IMR-90 (cell line): ENCODE measurements around the gene AKAP6. TPM values are rescaled to one million over a fixed set of nuclear protein-coding genes. Genes with fewer than 3 reads are reported as not detected.

Experiments used
- ATAC-seq: fragments of 200-7000 bp; cut with Tn5 transposase; 2 replicates; pipeline ENCODE4 v1.9.1; 2020; ENCODE audit warnings: low read depth, mild to moderate bottlenecking, moderate library complexity
- BruUV-seq: library from RNA; stranded (reverse); fragments of 400-500 nt; replicated peaks from 2 replicates; lab custom pipeline; 2021; lab: Mats Ljungman, UMichigan
- CTCF ChIA-PET: fragments of 300-600 bp; formaldehyde crosslinking; extraction: SDS; loops from one replicate; lab custom pipeline; 2021; ENCODE audit warnings: antibody characterized with exemption; lab: Yijun Ruan, JAX
- POLR2A ChIA-PET: fragments of 300-600 bp; sonication (Branson Sonifier 250); formaldehyde crosslinking; loops from one replicate; lab custom pipeline; 2022; ENCODE audit warnings: antibody characterized with exemption; ENCODE audit not compliant: unreplicated experiment; lab: Charles Lee
- DNase-seq: peaks from one replicate; pipeline ENCODE4 v3.0.0; 2013
- H2AFZ ChIP-seq: replicated peaks from 2 replicates; pipeline ENCODE3; 2013; ENCODE audit warnings: low read length, mild to moderate bottlenecking; ENCODE audit not compliant: poor library complexity
- H2AK5ac ChIP-seq: 2 replicates; pipeline ENCODE4 v1.6.1; 2013; ENCODE audit warnings: low read depth, low read length, inconsistent platforms
- H2AK9ac ChIP-seq: replicated peaks from 2 replicates; pipeline ENCODE3; 2013; ENCODE audit warnings: mild to moderate bottlenecking, low read depth, low read length, moderate library complexity; ENCODE audit not compliant: poor library complexity
- H2BK120ac ChIP-seq: 2 replicates; pipeline ENCODE4 v1.6.1; 2013; ENCODE audit warnings: low read depth, low read length, inconsistent platforms
- H2BK15ac ChIP-seq: 3 replicates; pipeline ENCODE4 v1.6.1; 2013; ENCODE audit warnings: low read depth, low read length, inconsistent platforms
- H2BK20ac ChIP-seq: 2 replicates; pipeline ENCODE4 v1.6.1; 2013; ENCODE audit warnings: low read depth, mild to moderate bottlenecking, inconsistent platforms, low read length, moderate library complexity
- H2BK5ac ChIP-seq: 2 replicates; pipeline ENCODE4 v1.6.1; 2013; ENCODE audit warnings: mild to moderate bottlenecking, low read depth, low read length, inconsistent platforms; ENCODE audit not compliant: poor library complexity, severe bottlenecking
- H3K14ac ChIP-seq: replicated peaks from 2 replicates; pipeline ENCODE4 v1.6.1; 2013; ENCODE audit warnings: low read depth, low read length, inconsistent platforms
- H3K18ac ChIP-seq: 2 replicates; pipeline ENCODE4 v1.6.1; 2013; ENCODE audit warnings: low read depth, low read length, control low read depth
- H3K23ac ChIP-seq: 2 replicates; pipeline ENCODE4 v1.6.1; 2013; ENCODE audit warnings: low read depth, low read length, inconsistent platforms
- H3K27ac ChIP-seq: 2 replicates; pipeline ENCODE4 v1.5.1; 2013; ENCODE audit warnings: mild to moderate bottlenecking, control low read depth, low read length; ENCODE audit not compliant: insufficient read depth
- H3K27me3 ChIP-seq: 2 replicates; pipeline ENCODE4 v1.6.1; 2013; ENCODE audit warnings: low read length; ENCODE audit not compliant: control insufficient read depth, insufficient read depth
- H3K36me3 ChIP-seq: 2 replicates; pipeline ENCODE4 v1.6.1; 2013; ENCODE audit warnings: low read length, mixed read lengths; ENCODE audit not compliant: control insufficient read depth, insufficient read depth
- H3K4ac ChIP-seq: 2 replicates; pipeline ENCODE4 v1.6.1; 2013; ENCODE audit warnings: low read depth, low read length, inconsistent platforms
- H3K4me1 ChIP-seq: 2 replicates; pipeline ENCODE4 v1.6.1; 2013; ENCODE audit warnings: low read length, mixed read lengths; ENCODE audit not compliant: control insufficient read depth, insufficient read depth
- H3K4me2 ChIP-seq: 2 replicates; pipeline ENCODE4 v1.6.1; 2013; ENCODE audit warnings: low read depth, mild to moderate bottlenecking, control low read depth, low read length, moderate library complexity
- H3K4me3 ChIP-seq: 2 replicates; pipeline ENCODE4 v1.5.1; 2013; ENCODE audit warnings: low read depth, mild to moderate bottlenecking, control low read depth, low read length, moderate library complexity; ENCODE audit not compliant: insufficient read depth
- H3K56ac ChIP-seq: 2 replicates; pipeline ENCODE4 v1.6.1; 2013; ENCODE audit warnings: low read length, inconsistent platforms; ENCODE audit not compliant: insufficient read depth; ENCODE audit errors: extremely low read depth
- H3K79me1 ChIP-seq, 2 experiments: 2 replicates each; pipeline ENCODE4 v1.6.1; 2013; ENCODE audit warnings: low read length in 2 of 2, inconsistent platforms in 1 of 2, low read depth in 1 of 2
- H3K9ac ChIP-seq: 2 replicates; pipeline ENCODE4 v1.6.1; 2013; ENCODE audit warnings: low read depth, low read length, control low read depth
- H3K9me1 ChIP-seq: 2 replicates; pipeline ENCODE4 v1.6.1; 2013; ENCODE audit warnings: low read length, inconsistent platforms; ENCODE audit not compliant: insufficient read depth
- H3K9me3 ChIP-seq: 2 replicates; pipeline ENCODE4 v1.6.1; 2013; ENCODE audit warnings: low read length; ENCODE audit not compliant: control insufficient read depth, insufficient read depth
- H4K20me1 ChIP-seq: 2 replicates; pipeline ENCODE4 v1.6.1; 2013; ENCODE audit warnings: low read length, inconsistent platforms; ENCODE audit not compliant: insufficient read depth
- H4K5ac ChIP-seq: 2 replicates; pipeline ENCODE4 v1.6.1; 2013; ENCODE audit warnings: mild to moderate bottlenecking, low read depth, low read length, control low read depth
- H4K8ac ChIP-seq, 2 experiments: 2 replicates each; pipeline ENCODE4 v1.6.1; 2013; ENCODE audit warnings: low read depth in 2 of 2, low read length in 2 of 2, control low read depth in 1 of 2, inconsistent platforms in 1 of 2
- H4K91ac ChIP-seq: 2 replicates; pipeline ENCODE4 v1.6.1; 2013; ENCODE audit warnings: low read depth, low read length, inconsistent platforms; ENCODE audit not compliant: insufficient read depth
- BHLHE40 ChIP-seq: fragments of 150-350 bp; IDR thresholded peaks from 2 replicates; pipeline ENCODE4 v1.6.1; 2016; ENCODE audit warnings: mild to moderate bottlenecking, low read depth, low read length
- CEBPB ChIP-seq: IDR thresholded peaks from 2 replicates; pipeline ENCODE4 v1.6.1; 2012; ENCODE audit warnings: low read depth, low read length, improper control_type of control experiment
- CHD1 ChIP-seq: IDR thresholded peaks from 2 replicates; pipeline ENCODE4 v1.6.1; 2012; ENCODE audit warnings: low read depth, low read length, improper control_type of control experiment
- CTCF ChIP-seq: conservative IDR thresholded peaks from 2 replicates; pipeline ENCODE4 v1.5.1; 2012; ENCODE audit warnings: mild to moderate bottlenecking, low read depth, low read length, improper control_type of control experiment
- MAZ ChIP-seq: IDR thresholded peaks from 2 replicates; pipeline ENCODE4 v1.6.1; 2012; ENCODE audit warnings: low read depth, mild to moderate bottlenecking, low read length, improper control_type of control experiment, moderate library complexity, borderline replicate concordance
- MXI1 ChIP-seq: IDR thresholded peaks from 2 replicates; pipeline ENCODE4 v1.6.1; 2012; ENCODE audit warnings: low read depth, mild to moderate bottlenecking, low read length, moderate library complexity, borderline replicate concordance
- NFE2L2 ChIP-seq: fragments of 150-350 bp; IDR thresholded peaks from 2 replicates; pipeline ENCODE4 v1.6.1; 2016; ENCODE audit warnings: low read depth, mild to moderate bottlenecking, low read length
- POLR2A ChIP-seq: IDR thresholded peaks from 2 replicates; pipeline ENCODE4 v1.6.1; 2012; ENCODE audit warnings: mild to moderate bottlenecking, low read depth, low read length
- RCOR1 ChIP-seq: IDR thresholded peaks from 2 replicates; pipeline ENCODE4 v1.6.1; 2012; ENCODE audit warnings: mild to moderate bottlenecking, low read length, improper control_type of control experiment; ENCODE audit not compliant: insufficient replicate concordance
- SMC3 ChIP-seq: fragments of 150-350 bp; IDR thresholded peaks from 2 replicates; pipeline ENCODE4 v1.6.1; 2016; ENCODE audit warnings: low read depth, mild to moderate bottlenecking, antibody characterized with exemption, low read length, moderate library complexity
- WGBS, 2 experiments: methylation state at CpG; one replicate each; pipeline versions ENCODE4 v1.1.5 to v1.1.7; 2013; ENCODE audit warnings: missing lambda C conversion rate in 2 of 2; ENCODE audit not compliant: insufficient read length in 1 of 2; ENCODE audit errors: extremely low coverage in 2 of 2; 5-methylcytosine and 5-hydroxymethylcytosine counted together
- dilution Hi-C: fragments of 300-500 bp; cut with HindIII; formaldehyde crosslinking; loops from one replicate; pipeline ENCODE4 v1.14.3; 2018; ENCODE audit warnings: low sequenced_read_pairs; ENCODE audit not compliant: unreplicated experiment
- in situ Hi-C: fragments of 300-500 bp; cut with MboI; formaldehyde crosslinking; loops from 3 replicates; pipeline ENCODE4 v1.14.3; 2019; ENCODE audit warnings: low sequenced_read_pairs, inconsistent platforms, mixed read lengths
- intact Hi-C: fragments of 100-400 bp; cut with micrococcal nuclease; formaldehyde crosslinking; loops from 2 replicates; pipeline ENCODE4 v1.10.0; 2022
- polyA plus RNA-seq, 3 experiments: library from polyadenylated mRNA; depleted of rRNA; stranded (reverse); fragments of >200 nt; gene quantifications; 2 replicates each; pipeline ENCODE4 v1.2.3, GENCODE V29; 2012; ENCODE audit warnings: low replicate concordance in 1 of 3
- total RNA-seq: library from RNA; depleted of rRNA; stranded (reverse); fragments of >200 nt; gene quantifications from 2 replicates; pipeline ENCODE4 v1.2.3, GENCODE V29; 2012
- TF ChIP-seq, protein P1 (sequence below): fragments of 150-350 bp; IDR thresholded peaks from 2 replicates; pipeline ENCODE4 v1.6.1; 2016; ENCODE audit warnings: low read depth, mild to moderate bottlenecking, low read length, moderate library complexity, borderline replicate concordance

The AKAP6 gene
- total and polyA plus RNA-seq, 2 of the 4 experiments (the other 2 are of a cell fraction) = 0.22 to 1.6 TPM

DNA sequence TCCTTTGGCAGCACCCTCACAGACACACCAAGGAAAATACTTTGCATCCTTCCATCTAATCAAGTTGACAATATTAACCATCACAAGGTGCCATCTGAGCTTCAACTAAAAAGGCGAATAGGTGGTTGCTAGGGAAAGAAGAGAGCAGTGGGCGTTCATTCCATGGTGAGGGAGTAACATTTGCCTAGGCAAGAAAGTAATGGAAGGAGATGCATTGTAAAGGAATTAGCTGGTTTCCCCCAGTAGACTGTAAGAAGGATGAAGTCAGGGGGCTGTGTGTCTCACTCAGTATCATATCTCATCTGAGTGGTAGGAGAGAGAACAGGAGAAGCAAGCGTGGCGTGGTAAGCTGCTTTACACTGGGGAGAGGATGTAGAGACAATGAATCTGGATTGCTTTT lies 34.7 kb downstream of the AKAP6 start:
- H4K20me1 ChIP-seq = no peaks in the 10 kb centered on the region
- no peak overlapping the region for H2AFZ ChIP-seq
- H3K9me1 ChIP-seq = no peaks in the 10 kb centered on the region
- H3K27me3 ChIP-seq = peaks cover 2% of the 10 kb centered on the region; the same call in 1 of the 2 replicates
- H3K27ac ChIP-seq = no peak overlapping the region
- H3K23ac ChIP-seq = no peak overlapping the region
- no TSS peak for BruUV-seq
- 93% methylated on average over 2 of the region's 4 CpGs; no CpG with 5 or more reads in 1 of the 2 experiments for WGBS, 2 experiments
- no peak overlapping the region for H4K5ac ChIP-seq
- no peak overlapping the region for H3K9ac ChIP-seq
- no peak overlapping the region for H3K4me3 ChIP-seq
- no peak overlapping the region for H4K91ac ChIP-seq
- no peak overlapping the region for H4K8ac ChIP-seq
- DNase-seq = no peak
- no peak overlapping the region for H2AK5ac ChIP-seq
- in situ Hi-C loops = no loop called here
- H3K9me3 ChIP-seq = no peaks in the 10 kb centered on the region
- intact Hi-C loops = no loop called here
- H3K79me1 ChIP-seq = no peaks in the 10 kb centered on the region
- H3K4me2 ChIP-seq = no peak overlapping the region
- ATAC-seq = no peak
- no peak overlapping the region for H3K14ac ChIP-seq
- H2BK20ac ChIP-seq = no peak overlapping the region
- H3K18ac ChIP-seq = no peak overlapping the region
- dilution Hi-C loops = no loop called here
- no peak overlapping the region for H3K4ac ChIP-seq
- ChIA-PET CTCF (no interaction called here), POLR2A (no interaction called here)
- H2BK15ac ChIP-seq = no peak overlapping the region
- H2AK9ac ChIP-seq = no peak overlapping the region
- H3K36me3 ChIP-seq = no peaks in the 10 kb centered on the region
- no peak overlapping the region for H2BK120ac ChIP-seq
- no peak for TF ChIP-seq CHD1
- TF ChIP-seq SMC3 = no peak
- no peak for TF ChIP-seq POLR2A
- TF ChIP-seq CTCF = no peak
- no peak for TF ChIP-seq RCOR1
- TF ChIP-seq BHLHE40 = no peak
- TF ChIP-seq MXI1 = no peak
- no peak for TF ChIP-seq CEBPB
- TF ChIP-seq NFE2L2 = no peak
- no peak for TF ChIP-seq MAZ
- TF ChIP-seq, protein P1, sequence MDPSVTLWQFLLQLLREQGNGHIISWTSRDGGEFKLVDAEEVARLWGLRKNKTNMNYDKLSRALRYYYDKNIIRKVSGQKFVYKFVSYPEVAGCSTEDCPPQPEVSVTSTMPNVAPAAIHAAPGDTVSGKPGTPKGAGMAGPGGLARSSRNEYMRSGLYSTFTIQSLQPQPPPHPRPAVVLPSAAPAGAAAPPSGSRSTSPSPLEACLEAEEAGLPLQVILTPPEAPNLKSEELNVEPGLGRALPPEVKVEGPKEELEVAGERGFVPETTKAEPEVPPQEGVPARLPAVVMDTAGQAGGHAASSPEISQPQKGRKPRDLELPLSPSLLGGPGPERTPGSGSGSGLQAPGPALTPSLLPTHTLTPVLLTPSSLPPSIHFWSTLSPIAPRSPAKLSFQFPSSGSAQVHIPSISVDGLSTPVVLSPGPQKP = no peak
- H2BK5ac ChIP-seq = no peak overlapping the region
- H3K56ac ChIP-seq = no peak overlapping the region
- peaks cover 3% of the 10 kb centered on the region; the same call in 1 of the 2 replicates for H3K4me1 ChIP-seq
